ENCODE results near the gene EFCAB10. TPM values are rescaled to one million over a fixed set of nuclear protein-coding genes. Genes with fewer than 3 reads are reported as not detected.

Gene EFCAB10
- total RNA-seq, 1 donor from 2014 or later, result 6.0 TPM

DNA sequence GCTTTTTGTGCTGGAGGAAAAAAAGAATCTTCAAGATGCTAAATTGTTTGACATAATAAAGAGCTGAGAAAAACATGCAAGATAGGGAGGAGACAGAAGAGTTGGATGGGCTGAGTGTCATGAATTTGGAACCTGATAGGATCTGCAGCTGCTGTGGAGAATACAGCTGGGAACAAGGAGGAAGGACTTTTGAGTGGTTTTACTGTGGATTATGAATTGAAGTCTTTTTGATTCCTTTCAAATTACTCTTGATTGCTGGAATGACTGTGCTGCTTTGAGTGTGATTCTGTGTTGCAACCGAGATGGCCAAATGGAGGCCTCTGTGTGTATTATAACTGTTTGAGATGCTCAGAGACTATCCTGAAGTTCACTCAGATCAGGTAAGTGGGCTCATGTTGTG, 4.0 kb downstream of the EFCAB10 start:
- Histone ChIP-seq H3K36me3 (no peaks in the 10 kb centered on the region), H3K9me3 (no peaks in the 10 kb centered on the region), H3K4me1 (peaks cover 8% of the 10 kb centered on the region), H3K27me3 (ENCODE audit: low read depth) (peaks cover 7% of the 10 kb centered on the region), H3K4me3 (no peak overlapping the region), H3K27ac (no peak overlapping the region)
- TF ChIP-seq, protein P1, sequence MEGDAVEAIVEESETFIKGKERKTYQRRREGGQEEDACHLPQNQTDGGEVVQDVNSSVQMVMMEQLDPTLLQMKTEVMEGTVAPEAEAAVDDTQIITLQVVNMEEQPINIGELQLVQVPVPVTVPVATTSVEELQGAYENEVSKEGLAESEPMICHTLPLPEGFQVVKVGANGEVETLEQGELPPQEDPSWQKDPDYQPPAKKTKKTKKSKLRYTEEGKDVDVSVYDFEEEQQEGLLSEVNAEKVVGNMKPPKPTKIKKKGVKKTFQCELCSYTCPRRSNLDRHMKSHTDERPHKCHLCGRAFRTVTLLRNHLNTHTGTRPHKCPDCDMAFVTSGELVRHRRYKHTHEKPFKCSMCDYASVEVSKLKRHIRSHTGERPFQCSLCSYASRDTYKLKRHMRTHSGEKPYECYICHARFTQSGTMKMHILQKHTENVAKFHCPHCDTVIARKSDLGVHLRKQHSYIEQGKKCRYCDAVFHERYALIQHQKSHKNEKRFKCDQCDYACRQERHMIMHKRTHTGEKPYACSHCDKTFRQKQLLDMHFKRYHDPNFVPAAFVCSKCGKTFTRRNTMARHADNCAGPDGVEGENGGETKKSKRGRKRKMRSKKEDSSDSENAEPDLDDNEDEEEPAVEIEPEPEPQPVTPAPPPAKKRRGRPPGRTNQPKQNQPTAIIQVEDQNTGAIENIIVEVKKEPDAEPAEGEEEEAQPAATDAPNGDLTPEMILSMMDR (IDR thresholded peaks at IDR 0.05), result no peak
- ATAC-seq (no peak), DNase-seq (no peak)
- intact Hi-C loops (cut with DNase I), result no loop called here

DNA sequence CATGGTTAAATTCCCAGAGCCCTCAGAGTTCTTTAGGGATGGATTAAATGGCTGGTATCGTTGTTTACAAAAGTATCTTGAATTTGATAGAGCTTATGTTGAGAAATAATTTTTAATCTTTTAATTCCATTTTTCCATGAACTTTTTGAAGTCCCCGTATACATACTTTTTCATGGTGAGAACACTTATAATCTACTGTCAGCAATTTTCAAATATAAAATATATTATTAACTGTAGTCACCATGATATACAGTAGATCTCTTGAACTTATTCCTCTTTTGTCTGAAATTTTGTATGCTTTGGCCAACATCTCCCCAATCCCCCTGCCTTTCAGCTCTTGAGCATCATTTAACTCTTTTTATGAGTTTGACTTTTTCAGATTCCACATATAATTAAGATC, 9.4 kb downstream of the EFCAB10 start:
- ATAC-seq, result no peak
- TF ChIP-seq, protein P1 (IDR thresholded peaks at IDR 0.05), result no peak

DNA sequence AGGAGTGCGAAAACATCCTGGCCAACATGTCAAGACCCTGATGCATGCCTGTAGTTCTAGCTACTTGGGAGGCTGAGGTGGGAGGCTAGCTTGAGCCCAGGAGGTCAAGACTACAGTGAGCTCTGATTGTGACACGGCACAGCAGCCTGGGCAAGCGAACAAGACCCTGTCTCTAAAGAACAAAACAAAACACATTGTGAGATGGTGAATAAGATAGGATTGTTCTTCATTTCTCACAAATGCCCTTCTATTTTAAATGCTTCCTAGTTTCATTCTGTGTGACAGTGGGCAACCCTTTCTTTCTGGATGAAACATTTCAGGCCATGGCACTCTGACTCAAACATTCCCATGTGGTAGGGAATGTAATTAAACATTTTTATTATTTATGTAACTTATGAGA, 13.5 kb downstream of the EFCAB10 start:
- TF ChIP-seq, protein P1 (IDR thresholded peaks at IDR 0.05), result no peak
- no peaks in the 10 kb centered on the region for H3K4me1 ChIP-seq
- DNase-seq (no peak), ATAC-seq (no peak)
- H3K4me3 ChIP-seq, result no peak overlapping the region
- H3K27me3 ChIP-seq (ENCODE audit: low read depth), result no peaks in the 10 kb centered on the region
- intact Hi-C loops (cut with DNase I), result no loop called here
- H3K27ac ChIP-seq, result no peak overlapping the region
- peaks cover 59% of the 10 kb centered on the region for H3K36me3 ChIP-seq
- H3K9me3 ChIP-seq, result no peaks in the 10 kb centered on the region

More for the DNA sequence above, 9.4 kb downstream of the EFCAB10 start:
- Histone ChIP-seq H3K27me3 (ENCODE audit: low read depth) (no peaks in the 10 kb centered on the region), H3K36me3 (peaks cover 20% of the 10 kb centered on the region), H3K4me1 (no peaks in the 10 kb centered on the region), H3K27ac (no peak overlapping the region), H3K4me3 (no peak overlapping the region), H3K9me3 (no peaks in the 10 kb centered on the region)
- no peak for DNase-seq
- intact Hi-C loops (cut with DNase I), result no loop called here

DNA sequence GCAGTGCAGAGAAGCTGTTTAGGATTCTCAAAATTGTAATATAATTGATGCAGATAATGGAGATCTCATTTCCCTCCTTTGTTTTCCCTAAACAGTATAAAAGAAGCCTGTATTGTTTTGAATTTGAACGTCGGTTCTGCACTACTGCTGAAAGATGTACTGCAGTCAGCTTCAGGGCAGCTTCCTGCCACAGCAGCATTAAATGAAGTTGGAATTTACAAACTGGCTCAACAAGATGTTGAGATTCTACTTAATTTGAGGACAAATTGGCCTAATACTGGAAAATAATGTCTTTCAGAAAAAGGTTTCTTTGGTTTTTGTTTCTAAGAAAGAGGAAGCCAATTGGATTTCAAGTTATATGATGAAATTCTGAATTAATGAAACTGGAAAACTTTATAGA, 14.3 kb downstream of the EFCAB10 start:
- H3K4me1 ChIP-seq, result no peaks in the 10 kb centered on the region
- intact Hi-C loops (cut with DNase I), result no loop called here
- peaks cover 67% of the 10 kb centered on the region for H3K36me3 ChIP-seq

DNA sequence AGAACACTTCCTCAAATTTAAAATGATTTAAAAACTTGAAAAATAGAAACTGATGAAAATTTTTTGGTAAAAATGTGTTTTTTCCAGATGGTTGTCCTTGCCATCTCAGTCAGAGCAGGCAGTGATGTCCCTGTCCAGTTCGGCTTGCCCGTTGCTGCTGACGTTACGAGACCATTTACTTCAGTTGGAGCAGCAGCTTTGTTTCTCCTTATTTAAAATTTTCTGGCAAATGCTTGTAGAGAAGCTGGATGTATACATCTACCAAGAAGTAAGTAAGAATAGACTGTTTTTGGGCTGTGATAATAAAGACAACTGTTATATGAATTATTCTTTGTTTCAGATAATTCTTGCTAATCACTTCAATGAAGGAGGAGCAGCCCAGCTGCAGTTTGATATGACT, 16.1 kb downstream of the EFCAB10 start:
- H3K27ac ChIP-seq, result no peak overlapping the region
- no peaks in the 10 kb centered on the region for H3K27me3 ChIP-seq (ENCODE audit: low read depth)
- no peak overlapping the region for H3K4me3 ChIP-seq
- no peak for ATAC-seq
- no peaks in the 10 kb centered on the region for H3K4me1 ChIP-seq
- DNase-seq, result no peak
- intact Hi-C loops (cut with DNase I), result no loop called here
- H3K9me3 ChIP-seq, result no peaks in the 10 kb centered on the region
- TF ChIP-seq, protein P1 (IDR thresholded peaks at IDR 0.05), result no peak
- peaks cover 84% of the 10 kb centered on the region for H3K36me3 ChIP-seq

More for the DNA sequence above, 14.3 kb downstream of the EFCAB10 start:
- ATAC-seq (no peak), DNase-seq (no peak)
- Histone ChIP-seq H3K27ac (no peak overlapping the region), H3K9me3 (no peaks in the 10 kb centered on the region), H3K27me3 (ENCODE audit: low read depth) (no peaks in the 10 kb centered on the region), H3K4me3 (no peak overlapping the region)
- TF ChIP-seq, protein P1 (IDR thresholded peaks at IDR 0.05), result no peak

DNA sequence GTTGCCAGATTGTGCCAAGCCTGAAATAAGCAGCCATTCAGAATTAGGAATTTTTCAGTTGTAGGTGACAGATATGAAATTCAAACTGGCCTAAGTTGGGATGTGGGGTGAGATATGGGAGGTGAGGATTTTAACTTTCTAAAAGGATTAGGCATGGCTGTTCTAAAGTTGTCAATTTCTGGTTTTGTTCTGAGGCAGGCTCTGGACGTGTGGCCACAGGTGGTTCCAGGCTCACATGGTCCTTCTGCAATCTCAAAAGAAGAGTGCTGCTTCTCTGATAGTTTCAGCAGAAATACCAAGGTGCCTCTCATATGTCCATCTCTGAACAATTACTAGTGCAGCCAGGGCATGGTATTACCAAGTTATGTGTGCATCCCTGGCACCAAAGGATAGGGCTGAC, 21.4 kb downstream of the EFCAB10 start:
- intact Hi-C loops (cut with DNase I), result no loop called here
- Histone ChIP-seq H3K27ac (no peak overlapping the region), H3K36me3 (peaks cover 96% of the 10 kb centered on the region), H3K9me3 (no peaks in the 10 kb centered on the region), H3K27me3 (ENCODE audit: low read depth) (no peaks in the 10 kb centered on the region), H3K4me1 (no peaks in the 10 kb centered on the region), H3K4me3 (no peak overlapping the region)
- no peak for DNase-seq
- TF ChIP-seq, protein P1 (IDR thresholded peaks at IDR 0.05), result no peak
- no peak for ATAC-seq

Data from lower lobe of right lung (tissue), 2 donors.